ENCODE results near the gene POLG.
"Not testable (repeated sequence)": the region's sequence is repeated elsewhere in the genome, so short reads cannot be mapped to it uniquely, and the experiment has no call there.

POLG gene

DNA sequence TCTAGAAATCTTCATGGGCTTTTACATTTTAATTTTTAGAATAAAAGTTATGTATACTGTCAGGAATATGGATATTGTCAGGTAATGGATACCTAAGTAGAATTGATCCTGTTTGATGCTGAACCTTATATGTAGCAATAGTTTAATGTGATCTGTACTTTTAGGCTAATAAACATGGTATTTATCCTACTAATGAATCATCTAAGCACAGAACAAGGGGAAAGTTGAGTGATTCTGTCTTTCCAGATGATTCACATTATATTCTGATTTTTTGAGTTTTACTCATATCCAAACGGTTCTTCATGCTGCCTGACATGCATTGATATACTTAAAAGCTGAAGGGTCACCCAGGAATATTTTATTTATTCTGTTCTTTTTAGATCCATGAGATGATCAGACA is 56.3 kb downstream of the POLG start:
- DNase-seq (ENCODE audit: low read depth): no peak

DNA sequence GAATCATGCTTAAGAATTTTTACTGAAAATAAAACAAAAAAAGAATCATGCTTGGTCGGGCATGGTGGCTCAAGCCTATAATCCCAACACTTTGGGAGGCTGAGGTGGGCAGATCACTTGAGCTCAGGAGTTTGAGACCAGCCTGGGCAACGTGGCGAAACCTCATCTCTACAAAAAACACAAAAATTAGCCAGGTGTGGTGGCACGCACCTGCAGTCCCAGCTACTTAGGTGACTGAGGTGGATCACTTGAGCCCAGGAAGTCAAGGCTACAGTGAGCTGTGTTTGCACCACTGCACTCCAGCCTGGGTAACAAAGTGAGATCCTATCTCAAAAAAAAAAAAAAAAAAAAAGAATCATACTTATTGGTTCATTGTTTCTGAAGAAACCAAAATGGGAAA is 57.3 kb downstream of the POLG start:
- DNase-seq (ENCODE audit: low read depth): not testable (repeated sequence)

Data from stimulated activated CD8-positive, alpha-beta memory T cell treated with anti-CD3 and anti-CD28 coated beads, Interleukin-4, amount 100 ng/mL, for 24 hours (primary cell).